DND-41 (cell line): ENCODE measurements around the gene CEBPZOS.

Experiments used
- ATAC-seq: fragments of 200-7000 bp; cut with Tn5 transposase; 3 replicates; pipeline ENCODE4 v1.9.1; 2021; ENCODE audit warnings: low read depth; ENCODE audit not compliant: insufficient read depth
- DNase-seq: peaks from one replicate; pipeline ENCODE4 v3.0.0-alpha.2; 2020
- H2AFZ ChIP-seq: 2 replicates; pipeline ENCODE4 v1.6.0; 2012; ENCODE audit warnings: low read depth, low read length
- H3K27ac ChIP-seq: 2 replicates; pipeline ENCODE4 v1.5.1; 2012; ENCODE audit warnings: low read length, inconsistent platforms
- H3K27me3 ChIP-seq: fragments of 200-600 bp; sonication (generic); 2 replicates; pipeline ENCODE4 v1.6.0; 2012; ENCODE audit warnings: low read length, mild to moderate bottlenecking, inconsistent platforms; ENCODE audit not compliant: insufficient read depth, poor library complexity
- H3K36me3 ChIP-seq: 2 replicates; pipeline ENCODE4 v1.5.1; 2012; ENCODE audit warnings: low read length, inconsistent platforms; ENCODE audit not compliant: insufficient read depth
- H3K4me1 ChIP-seq: 2 replicates; pipeline ENCODE4 v1.5.1; 2012; ENCODE audit warnings: mild to moderate bottlenecking, low read length; ENCODE audit not compliant: insufficient read depth
- H3K4me2 ChIP-seq: 2 replicates; pipeline ENCODE4 v1.6.0; 2012; ENCODE audit warnings: mild to moderate bottlenecking, moderate library complexity, low read length, inconsistent platforms; ENCODE audit not compliant: insufficient read depth
- H3K4me3 ChIP-seq, 2 experiments: fragments of 200-600 bp in 1 of 2; shearing (Covaris generic) in 1 of 2; 2 replicates each; pipeline ENCODE4 v1.5.1; 2012 to 2016; ENCODE audit warnings: inconsistent platforms in 2 of 2, low read length in 2 of 2, mild to moderate bottlenecking in 2 of 2, low read depth in 1 of 2, moderate library complexity in 1 of 2
- H3K79me2 ChIP-seq: 2 replicates; pipeline ENCODE4 v1.6.0; 2012; ENCODE audit warnings: low read length, inconsistent platforms; ENCODE audit not compliant: insufficient read depth
- H3K9ac ChIP-seq: 2 replicates; pipeline ENCODE4 v1.6.0; 2012; ENCODE audit warnings: low read depth, mild to moderate bottlenecking, inconsistent platforms, low read length, moderate library complexity
- H3K9me3 ChIP-seq: 2 replicates; pipeline ENCODE4 v1.5.1; 2012; ENCODE audit warnings: low read length, moderate library complexity, mild to moderate bottlenecking, inconsistent platforms; ENCODE audit not compliant: insufficient read depth, severe bottlenecking
- H4K20me1 ChIP-seq: 2 replicates; pipeline ENCODE4 v1.6.0; 2012; ENCODE audit warnings: low read length; ENCODE audit not compliant: insufficient read depth
- EZH2 ChIP-seq: IDR thresholded peaks from 3 replicates; pipeline ENCODE4 v1.6.1; 2012; ENCODE audit warnings: borderline replicate concordance, low read depth, mild to moderate bottlenecking, moderate library complexity, low read length, inconsistent platforms; ENCODE audit not compliant: severe bottlenecking
- TF ChIP-seq, protein P1 (sequence below): IDR thresholded peaks from 2 replicates; pipeline ENCODE4 v1.5.1; 2012; ENCODE audit warnings: borderline replicate concordance, low read length, moderate library complexity, mild to moderate bottlenecking; ENCODE audit not compliant: poor library complexity, severe bottlenecking; ENCODE audit errors: extremely low read depth

CEBPZOS gene

DNA sequence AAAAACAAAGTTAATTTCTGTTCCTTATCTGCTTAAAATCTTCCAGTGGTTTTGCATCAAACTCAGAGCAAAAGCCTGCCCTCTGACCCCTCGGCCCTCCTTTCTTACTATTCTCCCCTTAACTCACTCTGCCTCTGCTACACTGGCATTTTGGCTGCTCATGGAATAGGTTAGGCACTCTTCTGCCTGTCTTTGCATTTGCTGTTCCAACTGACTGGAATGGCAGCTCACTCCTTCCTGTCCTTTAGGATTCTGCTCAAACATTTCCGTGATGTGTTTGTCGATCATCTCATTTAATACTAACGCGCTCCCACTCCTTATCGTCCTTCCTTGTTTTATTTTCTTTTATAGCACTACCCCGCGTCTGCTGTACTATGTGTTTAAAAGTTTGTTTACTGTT, 34.3 kb downstream of the CEBPZOS start:
- peaks cover 17% of the 10 kb centered on the region; the same call in 1 of the 2 replicates for H4K20me1 ChIP-seq
- peak overlapping the region; percentile 83 for H3K27ac ChIP-seq
- ATAC-seq (no peak), DNase-seq (no peak)
- no peaks in the 10 kb centered on the region for H3K27me3 ChIP-seq
- TF ChIP-seq EZH2 = no peak
- TF ChIP-seq, protein P1, sequence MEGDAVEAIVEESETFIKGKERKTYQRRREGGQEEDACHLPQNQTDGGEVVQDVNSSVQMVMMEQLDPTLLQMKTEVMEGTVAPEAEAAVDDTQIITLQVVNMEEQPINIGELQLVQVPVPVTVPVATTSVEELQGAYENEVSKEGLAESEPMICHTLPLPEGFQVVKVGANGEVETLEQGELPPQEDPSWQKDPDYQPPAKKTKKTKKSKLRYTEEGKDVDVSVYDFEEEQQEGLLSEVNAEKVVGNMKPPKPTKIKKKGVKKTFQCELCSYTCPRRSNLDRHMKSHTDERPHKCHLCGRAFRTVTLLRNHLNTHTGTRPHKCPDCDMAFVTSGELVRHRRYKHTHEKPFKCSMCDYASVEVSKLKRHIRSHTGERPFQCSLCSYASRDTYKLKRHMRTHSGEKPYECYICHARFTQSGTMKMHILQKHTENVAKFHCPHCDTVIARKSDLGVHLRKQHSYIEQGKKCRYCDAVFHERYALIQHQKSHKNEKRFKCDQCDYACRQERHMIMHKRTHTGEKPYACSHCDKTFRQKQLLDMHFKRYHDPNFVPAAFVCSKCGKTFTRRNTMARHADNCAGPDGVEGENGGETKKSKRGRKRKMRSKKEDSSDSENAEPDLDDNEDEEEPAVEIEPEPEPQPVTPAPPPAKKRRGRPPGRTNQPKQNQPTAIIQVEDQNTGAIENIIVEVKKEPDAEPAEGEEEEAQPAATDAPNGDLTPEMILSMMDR = no peak
- peak overlapping the region; percentile 77 to 93 for H3K4me3 ChIP-seq
- peak overlapping the region; percentile 88 for H3K9ac ChIP-seq
- peaks cover 93% of the 10 kb centered on the region for H3K79me2 ChIP-seq
- H2AFZ ChIP-seq = peak overlapping the region; percentile 98
- H3K4me1 ChIP-seq = peaks cover 56% of the 10 kb centered on the region
- H3K36me3 ChIP-seq = peaks cover 31% of the 10 kb centered on the region
- no peaks in the 10 kb centered on the region for H3K9me3 ChIP-seq
- peak overlapping the region; percentile 96 for H3K4me2 ChIP-seq

- Histone ChIP-seq H3K9ac (peak within 1 kb of the TSS; percentile 88), H3K4me3 (peak within 1 kb of the TSS; percentile 77 to 93), H3K9me3 (no peaks in the 10 kb centered on the region), H3K27me3 (no peaks in the 10 kb centered on the region), H3K79me2 (peaks cover 90% of the 10 kb centered on the region), H4K20me1 (peaks cover 13% of the 10 kb centered on the region; the same call in 1 of the 2 replicates), H3K27ac (peak within 1 kb of the TSS; percentile 83), H2AFZ (peak within 1 kb of the TSS; percentile 98), H3K4me1 (peaks cover 53% of the 10 kb centered on the region), H3K4me2 (peak within 1 kb of the TSS; percentile 96), H3K36me3 (peaks cover 33% of the 10 kb centered on the region)
- DNase-seq = peak; percentile 88
- ATAC-seq = peak; percentile 96
- TF ChIP-seq EZH2 = no peak
- TF ChIP-seq, protein P1 = peak; percentile 9
These were observed 35.2 kb downstream of the CEBPZOS start, which contains the start of the genes CEBPZ and NDUFAF7 for GRCh38 chr2:37231241-37232130. CEBPZ (minus strand) TSS chr2:37231596; CDS start chr2:37231567, 29 bp downstream. NDUFAF7 (plus strand) TSS chr2:37231658; CDS start chr2:37231706, 48 bp downstream.

GRCh38 chr2:37232131-37232933, 36.0 kb downstream of the CEBPZOS start:
- Histone ChIP-seq H4K20me1 (peaks cover 9% of the 10 kb centered on the region; the same call in 1 of the 2 replicates), H3K4me1 (peaks cover 45% of the 10 kb centered on the region), H3K9me3 (no peaks in the 10 kb centered on the region), H2AFZ (peak overlapping the region; percentile 98), H3K27ac (peak overlapping the region; percentile 83), H3K4me2 (peak overlapping the region; percentile 96), H3K9ac (peak overlapping the region; percentile 88), H3K79me2 (peaks cover 84% of the 10 kb centered on the region), H3K36me3 (peaks cover 25% of the 10 kb centered on the region), H3K27me3 (no peaks in the 10 kb centered on the region), H3K4me3 (peak overlapping the region; percentile 77 to 93)
- DNase-seq (no peak), ATAC-seq (no peak)
- TF ChIP-seq, protein P1 = no peak
- no peak for TF ChIP-seq EZH2
